HepG2 (cell line): ENCODE measurements around the gene ST6GALNAC3.

Experiments used
- IRF2 ChIP-seq: IDR thresholded peaks from 2 replicates; pipeline ENCODE4 v1.6.1; 2018; ENCODE audit warnings: missing genetic modification reagents, missing compliant biosample characterization
- MYC ChIP-seq: sonication (generic); formaldehyde crosslinking; IDR thresholded peaks from 2 replicates; pipeline ENCODE4 v1.9.0; 2021; ENCODE audit warnings: missing genetic modification reagents, borderline replicate concordance
- TCF7L2 ChIP-seq: IDR thresholded peaks from 2 replicates; pipeline ENCODE4 v1.6.1; 2011; ENCODE audit warnings: mild to moderate bottlenecking, low read depth, low read length, moderate library complexity
- ZBTB7B ChIP-seq: sonication (generic); formaldehyde crosslinking; IDR thresholded peaks from 2 replicates; pipeline ENCODE4 v1.4.0; 2020; ENCODE audit warnings: missing genetic modification reagents

DNA sequence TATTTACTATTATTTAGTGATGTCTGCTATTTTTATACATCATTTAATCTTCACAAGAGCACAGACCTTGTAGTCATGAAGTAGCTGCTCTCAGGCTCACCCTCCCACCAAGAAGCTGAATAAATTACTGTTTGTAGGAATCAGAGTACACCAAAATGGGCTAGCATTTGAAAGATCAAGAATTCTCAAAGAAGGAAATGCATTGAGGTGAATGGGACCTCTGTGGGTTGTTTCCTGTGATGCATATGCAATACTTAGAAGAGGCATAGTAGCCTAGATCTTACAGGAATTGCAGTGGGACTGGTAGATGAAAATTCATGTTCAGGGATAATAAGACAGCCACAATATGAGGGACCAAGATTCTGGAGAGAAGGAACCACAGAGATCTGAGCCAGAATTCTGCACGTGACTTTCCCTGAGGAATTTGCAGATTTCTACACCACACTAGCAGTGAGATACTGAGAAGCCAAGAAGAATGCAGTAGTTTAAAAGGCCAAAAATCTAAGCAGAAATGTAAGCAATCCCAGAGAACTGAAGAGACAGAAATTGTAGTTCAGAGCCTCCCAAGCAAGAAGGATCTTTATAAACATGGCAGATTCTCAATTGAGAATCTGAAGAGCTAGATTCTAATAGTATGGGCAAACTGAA is 307.0 kb downstream of the ST6GALNAC3 start:
- TF ChIP-seq MYC (CRISPR knock-in tag): no peak
- TF ChIP-seq IRF2 (CRISPR knock-in tag): no peak
- no peak for TF ChIP-seq ZBTB7B
- no peak for TF ChIP-seq TCF7L2
